ENCODE results near the gene GAB4.
A peak's percentile ranks its signal among the peaks of the same experiment; 100 is the strongest.

Gene GAB4

DNA sequence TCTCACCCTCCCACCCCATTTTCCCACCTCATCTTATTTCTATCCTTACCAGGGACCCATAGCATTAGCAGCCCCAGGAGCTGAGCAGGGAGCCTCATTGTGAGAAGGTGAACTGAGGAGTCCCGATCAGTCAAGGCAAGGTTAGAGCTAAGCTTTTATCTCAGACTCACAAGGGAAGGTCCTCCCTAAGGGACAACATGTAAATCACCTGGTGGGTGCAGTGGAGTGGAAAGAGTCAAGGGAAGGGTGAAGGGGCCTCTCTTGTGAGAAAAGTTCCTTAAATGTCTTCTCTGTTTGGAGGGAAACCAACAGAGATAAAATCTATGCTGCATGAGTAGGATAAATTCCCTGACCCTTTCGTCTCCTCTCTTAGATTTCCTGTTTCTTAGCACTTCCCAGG is 85.9 kb downstream of the GAB4 start:
- TF ChIP-seq, protein P1, sequence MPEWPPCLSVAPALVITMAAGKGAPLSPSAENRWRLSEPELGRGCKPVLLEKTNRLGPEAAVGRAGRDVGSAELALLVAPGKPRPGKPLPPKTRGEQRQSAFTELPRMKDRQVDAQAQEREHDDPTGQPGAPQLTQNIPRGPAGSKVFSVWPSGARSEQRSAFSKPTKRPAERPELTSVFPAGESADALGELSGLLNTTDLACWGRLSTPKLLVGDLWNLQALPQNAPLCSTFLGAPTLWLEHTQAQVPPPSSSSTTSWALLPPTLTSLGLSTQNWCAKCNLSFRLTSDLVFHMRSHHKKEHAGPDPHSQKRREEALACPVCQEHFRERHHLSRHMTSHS (tag by site-specific recombination; IDR thresholded peaks at IDR 0.05) = no peak
- TF ChIP-seq RBAK (tag by site-specific recombination; IDR thresholded peaks at IDR 0.05) = no peak
- TF ChIP-seq, protein P2, sequence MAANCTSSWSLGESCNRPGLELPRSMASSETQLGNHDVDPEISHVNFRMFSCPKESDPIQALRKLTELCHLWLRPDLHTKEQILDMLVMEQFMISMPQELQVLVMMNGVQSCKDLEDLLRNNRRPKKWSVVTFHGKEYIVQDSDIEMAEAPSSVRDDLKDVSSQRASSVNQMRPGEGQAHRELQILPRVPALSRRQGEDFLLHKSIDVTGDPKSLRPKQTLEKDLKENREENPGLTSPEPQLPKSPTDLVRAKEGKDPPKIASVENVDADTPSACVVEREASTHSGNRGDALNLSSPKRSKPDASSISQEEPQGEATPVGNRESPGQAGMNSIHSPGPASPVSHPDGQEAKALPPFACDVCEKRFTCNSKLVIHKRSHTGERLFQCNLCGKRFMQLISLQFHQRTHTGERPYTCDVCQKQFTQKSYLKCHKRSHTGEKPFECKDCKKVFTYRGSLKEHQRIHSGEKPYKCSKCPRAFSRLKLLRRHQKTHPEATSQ (tag by site-specific recombination; IDR thresholded peaks at IDR 0.05) = no peak
- no peak for TF ChIP-seq ZNF391 (tag by site-specific recombination; IDR thresholded peaks at IDR 0.05; ENCODE audit: borderline replicate concordance, low read depth)
- no peak for TF ChIP-seq WT1 (tag by site-specific recombination; IDR thresholded peaks at IDR 0.05)
- TF ChIP-seq, protein P3, sequence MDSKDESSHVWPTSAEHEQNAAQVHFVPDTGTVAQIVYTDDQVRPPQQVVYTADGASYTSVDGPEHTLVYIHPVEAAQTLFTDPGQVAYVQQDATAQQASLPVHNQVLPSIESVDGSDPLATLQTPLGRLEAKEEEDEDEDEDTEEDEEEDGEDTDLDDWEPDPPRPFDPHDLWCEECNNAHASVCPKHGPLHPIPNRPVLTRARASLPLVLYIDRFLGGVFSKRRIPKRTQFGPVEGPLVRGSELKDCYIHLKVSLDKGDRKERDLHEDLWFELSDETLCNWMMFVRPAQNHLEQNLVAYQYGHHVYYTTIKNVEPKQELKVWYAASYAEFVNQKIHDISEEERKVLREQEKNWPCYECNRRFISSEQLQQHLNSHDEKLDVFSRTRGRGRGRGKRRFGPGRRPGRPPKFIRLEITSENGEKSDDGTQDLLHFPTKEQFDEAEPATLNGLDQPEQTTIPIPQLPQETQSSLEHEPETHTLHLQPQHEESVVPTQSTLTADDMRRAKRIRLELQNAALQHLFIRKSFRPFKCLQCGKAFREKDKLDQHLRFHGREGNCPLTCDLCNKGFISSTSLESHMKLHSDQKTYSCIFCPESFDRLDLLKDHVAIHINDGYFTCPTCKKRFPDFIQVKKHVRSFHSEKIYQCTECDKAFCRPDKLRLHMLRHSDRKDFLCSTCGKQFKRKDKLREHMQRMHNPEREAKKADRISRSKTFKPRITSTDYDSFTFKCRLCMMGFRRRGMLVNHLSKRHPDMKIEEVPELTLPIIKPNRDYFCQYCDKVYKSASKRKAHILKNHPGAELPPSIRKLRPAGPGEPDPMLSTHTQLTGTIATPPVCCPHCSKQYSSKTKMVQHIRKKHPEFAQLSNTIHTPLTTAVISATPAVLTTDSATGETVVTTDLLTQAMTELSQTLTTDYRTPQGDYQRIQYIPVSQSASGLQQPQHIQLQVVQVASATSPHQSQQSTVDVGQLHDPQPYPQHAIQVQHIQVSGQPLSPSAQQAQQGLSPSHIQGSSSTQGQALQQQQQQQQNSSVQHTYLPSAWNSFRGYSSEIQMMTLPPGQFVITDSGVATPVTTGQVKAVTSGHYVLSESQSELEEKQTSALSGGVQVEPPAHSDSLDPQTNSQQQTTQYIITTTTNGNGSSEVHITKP (tag by site-specific recombination; IDR thresholded peaks at IDR 0.05) = no peak
- TF ChIP-seq ZNF214 (tag by site-specific recombination; IDR thresholded peaks at IDR 0.05; ENCODE audit: borderline replicate concordance) = no peak
- TF ChIP-seq SCRT1 (tag by site-specific recombination; IDR thresholded peaks at IDR 0.05; ENCODE audit: borderline replicate concordance) = no peak
- TF ChIP-seq ZNF677 (tag by site-specific recombination; IDR thresholded peaks at IDR 0.05) = no peak
- no peak for TF ChIP-seq ZNF76 (tag by site-specific recombination; IDR thresholded peaks at IDR 0.05; ENCODE audit: borderline replicate concordance, low read depth)
- TF ChIP-seq ZNF624 (tag by site-specific recombination; IDR thresholded peaks at IDR 0.05) = no peak
- TF ChIP-seq ZNF776 (tag by site-specific recombination; IDR thresholded peaks at IDR 0.05; ENCODE audit: borderline replicate concordance) = no peak
- no peak for TF ChIP-seq KLF16 (tag by site-specific recombination; IDR thresholded peaks at IDR 0.05)
- no peak for TF ChIP-seq HOXA7 (CRISPR knock-in tag; IDR thresholded peaks at IDR 0.05; ENCODE audit: borderline replicate concordance)
- Histone ChIP-seq H3K36me3 (ENCODE audit: control insufficient read depth in 2 of 2, insufficient read depth in 1 of 2, low read length in 2 of 2) (no peaks in the 10 kb centered on the region), H3K9me3 (ENCODE audit: control insufficient read depth, insufficient read depth, low read depth, low read length) (no peaks in the 10 kb centered on the region), H3K4me1 (ENCODE audit: control insufficient read depth, insufficient read depth, low read length) (no peaks in the 10 kb centered on the region), H3K4me3 (ENCODE audit: low read depth, low read length) (no peak overlapping the region), H3K27ac (ENCODE audit: extremely low read depth, low read depth, low read length) (no peak overlapping the region)
- CTCF ChIA-PET = interaction anchor here (1.2 to 2.8 kb wide), 2 partner anchors 136 to 250 kb away, joined by 3 to 15 read pairs; no protein-coding TSS in a partner anchor
- POLR2A ChIA-PET = no interaction called here

DNA sequence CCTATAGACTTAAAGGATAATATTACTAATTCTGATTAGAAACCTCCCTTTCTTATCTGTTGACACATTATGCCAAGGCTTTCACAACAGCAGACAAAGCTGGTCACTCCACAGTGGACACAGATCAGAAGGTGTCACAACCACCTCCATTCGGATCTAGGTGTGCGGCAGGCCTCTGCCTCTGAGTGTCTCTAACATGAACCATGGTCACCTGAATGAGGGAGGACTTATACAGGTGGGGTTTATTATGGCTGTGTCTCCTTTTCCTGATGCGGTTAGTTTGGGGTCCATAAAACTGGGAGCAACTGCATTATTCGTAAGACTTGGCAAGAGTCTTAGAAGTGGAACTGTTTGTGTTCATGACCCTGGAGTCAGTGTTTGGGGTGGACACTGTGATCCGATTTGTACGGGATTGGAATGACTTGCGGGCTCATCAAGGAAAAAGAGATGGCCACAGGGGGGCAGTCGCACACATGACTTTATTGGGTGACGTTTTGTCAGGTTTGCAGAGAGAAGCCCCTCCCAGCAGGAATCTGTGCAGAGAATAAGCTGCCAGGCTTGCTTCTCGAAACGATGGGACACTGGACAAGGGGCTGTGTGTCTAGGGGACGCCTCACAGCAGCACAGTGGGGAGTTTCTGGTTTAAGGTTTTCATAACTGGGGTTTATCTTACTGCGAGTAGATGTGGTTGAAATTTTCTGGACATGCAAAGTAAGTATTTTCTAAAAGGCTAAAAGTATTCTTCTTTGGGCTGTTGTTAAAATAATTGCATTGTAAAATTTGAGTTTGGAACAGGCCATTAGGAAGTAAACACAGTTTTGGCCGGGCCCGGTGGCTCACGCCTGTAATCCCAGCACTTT is 90.6 kb downstream of the GAB4 start:
- no peak overlapping the region for H3K4me3 ChIP-seq (ENCODE audit: low read depth, low read length)
- H3K9me3 ChIP-seq (ENCODE audit: control insufficient read depth, insufficient read depth, low read depth, low read length) = no peaks in the 10 kb centered on the region
- ChIA-PET CTCF (interaction anchor here (0.5 to 4.2 kb wide), 32 partner anchors 8 to 798 kb away, joined by 3 to 106 read pairs (median 4); no protein-coding TSS in a partner anchor), POLR2A (no interaction called here)
- no peak overlapping the region for H3K27ac ChIP-seq (ENCODE audit: extremely low read depth, low read depth, low read length)
- no peaks in the 10 kb centered on the region for H3K36me3 ChIP-seq (ENCODE audit: control insufficient read depth in 2 of 2, insufficient read depth in 1 of 2, low read length in 2 of 2)
- no peaks in the 10 kb centered on the region for H3K4me1 ChIP-seq (ENCODE audit: control insufficient read depth, insufficient read depth, low read length)
- TF ChIP-seq ZNF112 (tag by site-specific recombination; IDR thresholded peaks at IDR 0.05) (no peak), GLIS2 (tag by site-specific recombination; IDR thresholded peaks at IDR 0.05) (no peak), MEIS1 (CRISPR knock-in tag; IDR thresholded peaks at IDR 0.05; ENCODE audit: borderline replicate concordance) (no peak), ZNF157 (tag by site-specific recombination; IDR thresholded peaks at IDR 0.05) (no peak), ZNF624 (tag by site-specific recombination; IDR thresholded peaks at IDR 0.05) (no peak), ZNF654 (tag by site-specific recombination; IDR thresholded peaks at IDR 0.05; ENCODE audit: low read depth) (peak; percentile 72), ZNF558 (tag by site-specific recombination; IDR thresholded peaks at IDR 0.05) (no peak)
- TF ChIP-seq, protein P4, sequence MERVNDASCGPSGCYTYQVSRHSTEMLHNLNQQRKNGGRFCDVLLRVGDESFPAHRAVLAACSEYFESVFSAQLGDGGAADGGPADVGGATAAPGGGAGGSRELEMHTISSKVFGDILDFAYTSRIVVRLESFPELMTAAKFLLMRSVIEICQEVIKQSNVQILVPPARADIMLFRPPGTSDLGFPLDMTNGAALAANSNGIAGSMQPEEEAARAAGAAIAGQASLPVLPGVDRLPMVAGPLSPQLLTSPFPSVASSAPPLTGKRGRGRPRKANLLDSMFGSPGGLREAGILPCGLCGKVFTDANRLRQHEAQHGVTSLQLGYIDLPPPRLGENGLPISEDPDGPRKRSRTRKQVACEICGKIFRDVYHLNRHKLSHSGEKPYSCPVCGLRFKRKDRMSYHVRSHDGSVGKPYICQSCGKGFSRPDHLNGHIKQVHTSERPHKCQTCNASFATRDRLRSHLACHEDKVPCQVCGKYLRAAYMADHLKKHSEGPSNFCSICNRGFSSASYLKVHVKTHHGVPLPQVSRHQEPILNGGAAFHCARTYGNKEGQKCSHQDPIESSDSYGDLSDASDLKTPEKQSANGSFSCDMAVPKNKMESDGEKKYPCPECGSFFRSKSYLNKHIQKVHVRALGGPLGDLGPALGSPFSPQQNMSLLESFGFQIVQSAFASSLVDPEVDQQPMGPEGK (tag by site-specific recombination; IDR thresholded peaks at IDR 0.05) = no peak
- TF ChIP-seq, protein P5, sequence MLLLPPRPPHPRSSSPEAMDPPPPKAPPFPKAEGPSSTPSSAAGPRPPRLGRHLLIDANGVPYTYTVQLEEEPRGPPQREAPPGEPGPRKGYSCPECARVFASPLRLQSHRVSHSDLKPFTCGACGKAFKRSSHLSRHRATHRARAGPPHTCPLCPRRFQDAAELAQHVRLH (tag by site-specific recombination; IDR thresholded peaks at IDR 0.05) = no peak
